Heart left ventricle (tissue), 16 donors: Measurements from ENCODE around the gene TRAPPC14. TPM values are rescaled to one million over a fixed set of nuclear protein-coding genes. Genes with fewer than 3 reads are reported as not detected.

Experiments used
- ATAC-seq, 4 donors: fragments of 200-7000 bp; cut with Tn5 transposase; one replicate each; pipeline ENCODE4 v1.9.1; 2020 to 2022; ENCODE audit warnings: moderate library complexity in 4 of 4, mild to moderate bottlenecking in 3 of 4, moderate number of reproducible peaks in 1 of 4
- DNase-seq, 5 donors: peaks; one replicate each; pipeline ENCODE4 v3.0.0-alpha.2; 2020
- H3K27ac ChIP-seq, 12 donors: fragments of 200-600 bp; sonication (generic) in 4 of 12; one replicate each; pipeline versions ENCODE4 v1.5.0 to v1.8.0; 2016 to 2022; ENCODE audit warnings: mild to moderate bottlenecking in 2 of 12
- H3K27me3 ChIP-seq, 9 donors: fragments of 200-600 bp; sonication (generic) in 2 of 9; one replicate each; pipeline versions ENCODE4 v1.5.1 to v1.8.0; 2016 to 2022; ENCODE audit warnings: mild to moderate bottlenecking in 3 of 9
- H3K36me3 ChIP-seq, 9 donors: fragments of 200-600 bp; sonication (generic) in 2 of 9; one replicate each; pipeline versions ENCODE4 v1.5.0 to v1.8.0; 2018 to 2022; ENCODE audit warnings: mild to moderate bottlenecking in 2 of 9
- H3K4me1 ChIP-seq, 12 donors: fragments of 200-600 bp; sonication (generic) in 4 of 12; one replicate each; pipeline versions ENCODE4 v1.5.0 to v1.8.0; 2016 to 2022; ENCODE audit warnings: mild to moderate bottlenecking in 3 of 12
- H3K4me3 ChIP-seq, 12 donors: fragments of 200-600 bp; sonication (generic) in 4 of 12; one replicate each; pipeline versions ENCODE4 v1.5.0 to v1.8.0; 2017 to 2022; ENCODE audit warnings: mild to moderate bottlenecking in 9 of 12, moderate library complexity in 4 of 12
- H3K9me3 ChIP-seq, 12 donors: fragments of 200-600 bp; sonication (generic) in 4 of 12; one replicate each; pipeline versions ENCODE4 v1.5.0 to v1.8.0; 2016 to 2022; ENCODE audit warnings: mild to moderate bottlenecking in 1 of 12
- POLR2A ChIP-seq, 2 donors: fragments of 450-650 bp; IDR thresholded peaks; one replicate each; pipeline ENCODE4 v1.6.1; 2017; ENCODE audit warnings: antibody characterized with exemption in 2 of 2, mild to moderate bottlenecking in 2 of 2, moderate library complexity in 2 of 2
- WGBS, 4 donors: extraction: QIAGEN DNeasy Blood & Tissue Kit in 2 of 4; methylation state at CpG; one replicate each; pipeline versions ENCODE4 v1.1.5 to v1.1.7; 2013 to 2018; 5-methylcytosine and 5-hydroxymethylcytosine counted together
- intact Hi-C, 10 donors: fragments of 100-400 bp; cut with DNase I; formaldehyde crosslinking; loops; one replicate each; pipeline versions ENCODE4 v1.11.1 to v1.14.2; 2022
- polyA plus RNA-seq, 2 donors: library from polyadenylated mRNA; stranded (reverse); fragments of 200-250 nt; gene quantifications; one replicate each; pipeline ENCODE4 v1.2.3, GENCODE V29; 2013
- total RNA-seq, 9 donors: library from RNA; depleted of rRNA in 2 of 9; stranded (reverse); fragments of >200 nt in 2 of 9; fragmentation: NEBNext Ultra II Directional in 3 of 9; extraction: Animal tissue kit (Norgen Biotek cat#: 25700) in 3 of 9; gene quantifications; one replicate each; pipeline versions ENCODE4 v1.1.0 to v1.2.4, GENCODE V29; 2016 to 2023
- TF ChIP-seq, protein P1 (sequence below), 12 donors: fragments of 200-600 bp; sonication (generic) in 4 of 12; IDR thresholded peaks; one replicate each; pipeline versions ENCODE4 v1.5.0 to v1.8.0; 2018 to 2022; ENCODE audit warnings: antibody characterized with exemption in 12 of 12, mild to moderate bottlenecking in 5 of 12
- donor health status: ischemic (EF 13 %, LVEDD 7.1; RV severe dilation, severe dysfunction).
- donor health status: healthy with polysubstance abuse.
- donor health status: DM: no; HTN: yes; CAD: no.
- donor health status: DM: no; HTN: no; CAD: no.
- donor health status: ischemic (EF 25% LVEDD 6.9; RV normal size, moderate dysfunction).
- donor health status: ischemic (EF 25% LVEDD 5.7; RV mildly dilated, moderate dysfunction).
- donor health status: healthy.
- donor health status: DM: yes; HTN: yes; CAD: no.
- donor health status: ischemic (EF 35%, LVEDD 5.7; RV mildly dilated, moderate dysfunction).
- donor health status: nonischemic (EF 11% LVEDD 7.7; RV severe dilation, severe dysfunction).
- donor health status: DM: yes; HTN: yes; CAD: no.
- donor health status: PGD.
- donor health status: ischemic (EF 29% LVEDD 5.4; RV normal size, mild dysfunction).
- donor health status: nonischemic (EF 23%, LVEDD 6.1; RV moderate dilation, normal function).

TRAPPC14 gene
- total and polyA plus RNA-seq, 11 donors = 4.0 to 14.9 (median 7.4) TPM

DNA sequence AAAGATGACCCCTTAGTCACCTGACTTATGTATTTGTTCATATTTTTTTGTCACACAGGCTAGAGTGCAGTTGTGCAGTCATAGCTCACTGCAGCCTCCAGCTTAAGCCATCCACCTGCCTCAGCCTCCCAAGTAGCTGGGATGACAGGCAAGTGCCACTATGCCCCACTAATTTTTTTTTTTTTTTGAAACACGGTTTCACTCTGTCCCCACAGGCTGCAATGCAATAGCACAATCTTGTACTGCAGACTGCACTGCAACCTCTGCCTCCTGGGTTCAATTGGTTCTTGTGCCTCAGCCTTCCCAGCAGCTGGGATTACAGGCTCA is 29.9 kb downstream of the TRAPPC14 start:
- intact Hi-C loops = loop anchor here in 8 of 10 donors (5.0 kb wide), 5 partner anchors 36 to 216 kb away; partner anchors contain the start of genes AZGP1 (in 1 of the 8) and COPS6 (in 1 of the 8)
- Histone ChIP-seq H3K36me3 (no peaks in the 10 kb centered on the region), H3K27ac (peak overlapping the region in 1 of 12 donors; percentile 98), H3K9me3 (no peaks in the 10 kb centered on the region), H3K27me3 (no peaks in the 10 kb centered on the region), H3K4me3 (peak overlapping the region in 1 of 12 donors; percentile 99), H3K4me1 (peaks cover 0 to 41% (median 18%) of the 10 kb centered on the region in 12 donors)
- WGBS, 4 donors = 70 to 93% (median 82%) methylated on average over 1 of the region's 1 CpG
- DNase-seq = peak in 1 of 5 donors; percentile 6
- no peak for ATAC-seq
- no peak for TF ChIP-seq POLR2A (IDR thresholded peaks at IDR 0.05)
- TF ChIP-seq, protein P1, sequence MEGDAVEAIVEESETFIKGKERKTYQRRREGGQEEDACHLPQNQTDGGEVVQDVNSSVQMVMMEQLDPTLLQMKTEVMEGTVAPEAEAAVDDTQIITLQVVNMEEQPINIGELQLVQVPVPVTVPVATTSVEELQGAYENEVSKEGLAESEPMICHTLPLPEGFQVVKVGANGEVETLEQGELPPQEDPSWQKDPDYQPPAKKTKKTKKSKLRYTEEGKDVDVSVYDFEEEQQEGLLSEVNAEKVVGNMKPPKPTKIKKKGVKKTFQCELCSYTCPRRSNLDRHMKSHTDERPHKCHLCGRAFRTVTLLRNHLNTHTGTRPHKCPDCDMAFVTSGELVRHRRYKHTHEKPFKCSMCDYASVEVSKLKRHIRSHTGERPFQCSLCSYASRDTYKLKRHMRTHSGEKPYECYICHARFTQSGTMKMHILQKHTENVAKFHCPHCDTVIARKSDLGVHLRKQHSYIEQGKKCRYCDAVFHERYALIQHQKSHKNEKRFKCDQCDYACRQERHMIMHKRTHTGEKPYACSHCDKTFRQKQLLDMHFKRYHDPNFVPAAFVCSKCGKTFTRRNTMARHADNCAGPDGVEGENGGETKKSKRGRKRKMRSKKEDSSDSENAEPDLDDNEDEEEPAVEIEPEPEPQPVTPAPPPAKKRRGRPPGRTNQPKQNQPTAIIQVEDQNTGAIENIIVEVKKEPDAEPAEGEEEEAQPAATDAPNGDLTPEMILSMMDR (IDR thresholded peaks at IDR 0.05) = no peak

DNA sequence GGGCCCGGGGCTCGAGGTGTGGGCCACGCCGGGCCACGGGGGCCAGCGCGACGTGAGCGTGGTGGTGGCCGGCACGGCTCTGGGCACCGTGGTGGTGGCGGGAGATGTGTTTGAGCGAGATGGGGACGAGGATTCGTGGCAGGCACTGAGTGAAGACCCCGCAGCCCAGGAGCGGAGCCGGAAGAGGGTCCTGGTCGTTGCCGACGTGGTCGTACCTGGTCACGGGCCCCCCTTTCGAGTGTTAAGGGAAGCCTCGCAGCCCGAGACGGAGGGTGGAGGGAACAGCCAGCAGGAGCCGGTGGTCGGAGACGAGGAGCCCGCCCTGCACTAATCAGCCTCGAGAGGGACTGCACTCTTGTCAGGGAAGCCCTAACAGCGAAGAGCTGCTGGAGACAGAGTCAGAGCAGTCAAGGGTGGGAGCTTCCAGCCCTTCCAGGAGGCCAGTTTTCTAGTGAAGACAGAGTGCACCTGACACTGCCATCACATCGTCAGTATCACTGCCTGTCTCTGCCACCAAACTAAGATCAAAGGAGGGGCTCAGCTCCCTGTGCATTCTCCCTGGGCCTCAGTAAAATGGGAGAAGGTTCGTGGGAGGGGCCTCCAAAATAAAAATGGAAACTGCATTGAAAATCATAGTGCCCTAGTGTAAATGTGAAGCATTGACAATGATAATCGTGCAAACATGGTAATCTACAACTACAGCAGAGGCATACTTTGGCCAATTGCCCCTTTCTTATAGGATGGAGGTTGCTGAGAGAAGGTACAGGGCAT is 30.5 kb downstream of the TRAPPC14 start:
- peak overlapping the region in 11 of 12 donors; percentile 88 to 98 (median 97) for H3K27ac ChIP-seq
- no peaks in the 10 kb centered on the region for H3K36me3 ChIP-seq
- WGBS, 4 donors = 4 to 13% (median 6%) methylated on average over 12 to 37 of the region's 37 CpGs
- TF ChIP-seq POLR2A (IDR thresholded peaks at IDR 0.05) = no peak
- TF ChIP-seq, protein P1 (IDR thresholded peaks at IDR 0.05) = no peak
- peak in 1 of 4 donors; percentile 1 for ATAC-seq
- no peak for DNase-seq
- peak overlapping the region; percentile 74 to 99 (median 94) for H3K4me3 ChIP-seq
- no peaks in the 10 kb centered on the region for H3K27me3 ChIP-seq
- intact Hi-C loops = loop anchor here in 8 of 10 donors (1.0 to 5.0 kb wide), 7 partner anchors 9 to 216 kb away; partner anchors contain the start of genes AP4M1 (in 2 of the 8), MCM7 (in 2 of the 8), AZGP1 (in 1 of the 8) and CNPY4 (in 1 of the 8)
- peaks cover 0 to 41% (median 18%) of the 10 kb centered on the region in 12 donors for H3K4me1 ChIP-seq
- no peaks in the 10 kb centered on the region for H3K9me3 ChIP-seq

DNA sequence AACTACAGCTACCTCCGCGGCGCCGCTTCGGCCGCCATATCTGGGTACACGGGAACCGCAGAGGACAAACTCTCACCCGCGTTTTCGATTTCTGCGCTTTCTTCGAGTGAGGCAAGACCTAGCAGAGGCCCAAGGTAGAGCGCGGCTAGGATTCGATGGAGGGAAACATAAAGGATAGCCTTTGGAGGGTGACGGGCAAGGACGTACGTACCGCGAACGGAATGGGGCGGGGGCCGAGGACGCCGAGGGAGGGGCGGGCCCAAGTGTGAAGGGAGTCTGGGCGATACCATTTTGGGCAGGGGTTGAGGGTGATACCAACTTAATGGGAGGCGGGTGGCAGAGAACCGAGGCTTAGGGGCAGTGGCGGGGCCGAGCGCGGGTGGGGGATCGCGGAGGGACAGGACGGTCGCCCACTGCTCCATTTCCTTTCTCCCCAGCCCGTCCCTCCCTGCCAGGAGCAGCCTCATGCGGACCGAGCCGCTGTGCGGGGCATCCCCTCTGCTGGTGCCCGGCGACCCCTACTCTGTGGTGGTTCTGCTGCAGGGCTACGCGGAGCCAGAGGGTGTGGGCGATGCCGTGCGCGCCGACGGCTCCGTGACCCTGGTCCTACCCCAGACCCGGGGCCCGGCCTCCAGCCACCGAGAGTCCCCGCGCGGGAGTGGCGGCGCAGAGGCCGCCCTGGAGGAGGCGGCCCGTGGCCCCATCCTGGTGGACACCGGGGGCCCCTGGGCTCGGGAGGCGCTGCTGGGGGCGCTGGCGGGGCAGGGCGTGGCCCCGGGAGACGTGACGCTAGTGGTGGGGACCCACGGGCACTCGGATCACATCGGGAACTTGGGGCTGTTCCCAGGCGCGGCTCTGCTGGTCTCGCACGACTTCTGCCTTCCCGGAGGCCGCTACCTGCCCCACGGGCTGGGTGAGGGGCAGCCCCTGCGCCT is 31.3 kb downstream of the TRAPPC14 start, which contains the start of gene MBLAC1:
TSS of gene MBLAC1 (plus strand) at position 37 of the 935 bp plus-strand sequence. CDS start at position 466, 429 bp downstream.
- H3K4me3 ChIP-seq = peak within 1 kb of the TSS; percentile 74 to 99 (median 94)
- ATAC-seq = peak; percentile 91 to 95 (median 94)
- intact Hi-C loops = loop anchor here in 8 of 10 donors (1.0 to 5.0 kb wide), 7 partner anchors 8 to 215 kb away; partner anchors contain the start of genes AP4M1 (in 2 of the 8), MCM7 (in 2 of the 8), AZGP1 (in 1 of the 8) and CNPY4 (in 1 of the 8)
- 0 to 2% (median 1%) methylated on average over 53 to 85 of the region's 85 CpGs for WGBS, 4 donors
- H3K27ac ChIP-seq = peak within 1 kb of the TSS; percentile 88 to 99 (median 97)
- DNase-seq = peak; percentile 90 to 93 (median 91)
- H3K36me3 ChIP-seq = peaks cover 0 to 4% (median 0%) of the 10 kb centered on the region in 9 donors
- no peaks in the 10 kb centered on the region for H3K9me3 ChIP-seq
- no peaks in the 10 kb centered on the region for H3K27me3 ChIP-seq
- H3K4me1 ChIP-seq = peaks cover 0 to 41% (median 18%) of the 10 kb centered on the region in 12 donors
- TF ChIP-seq, protein P1 (IDR thresholded peaks at IDR 0.05) = no peak
- TF ChIP-seq POLR2A (IDR thresholded peaks at IDR 0.05) = peak in 1 of 2 donors; percentile 28
